CD8-positive, alpha-beta memory T cell (primary cell): ENCODE measurements around the gene DNHD1. TPM values are rescaled to one million over a fixed set of nuclear protein-coding genes. Genes with fewer than 3 reads are reported as not detected.
A peak's percentile ranks its signal among the peaks of the same experiment; 100 is the strongest.

ENCODE experiments used
- CTCF ChIA-PET: fragments of 350-600 bp; sonication (Branson Sonifier 250); formaldehyde crosslinking; loops from one replicate; lab custom pipeline; 2021; ENCODE audit warnings: antibody characterized with exemption; lab: Charles Lee
- POLR2A ChIA-PET: fragments of 350-600 bp; sonication (Branson Sonifier 250); formaldehyde crosslinking; loops from one replicate; lab custom pipeline; 2021; ENCODE audit warnings: antibody characterized with exemption; lab: Charles Lee
- DNase-seq, 5 donors: peaks; one replicate each; pipeline versions ENCODE4 v3.0.0 to v3.0.0-alpha.2; 2020 to 2022; ENCODE audit warnings: mixed read lengths in 1 of 5
- H3K27ac ChIP-seq: one replicate; pipeline ENCODE4 v1.7.0; 2013; ENCODE audit warnings: low read depth, mild to moderate bottlenecking, low read length, moderate library complexity
- H3K27me3 ChIP-seq: 2 replicates; pipeline ENCODE4 v1.7.0; 2013; ENCODE audit warnings: low read length, mild to moderate bottlenecking; ENCODE audit not compliant: insufficient read depth, poor library complexity, severe bottlenecking
- H3K36me3 ChIP-seq: 2 replicates; pipeline ENCODE4 v1.7.0; 2013; ENCODE audit warnings: mild to moderate bottlenecking, low read length, moderate library complexity; ENCODE audit not compliant: insufficient read depth
- H3K4me1 ChIP-seq: 2 replicates; pipeline ENCODE4 v1.7.0; 2013; ENCODE audit warnings: mild to moderate bottlenecking, low read length, moderate library complexity; ENCODE audit not compliant: insufficient read depth
- H3K4me3 ChIP-seq: 2 replicates; pipeline ENCODE4 v1.7.0; 2013; ENCODE audit warnings: mild to moderate bottlenecking, low read length
- H3K9me3 ChIP-seq: 2 replicates; pipeline ENCODE4 v1.7.0; 2013; ENCODE audit warnings: mild to moderate bottlenecking, low read length
- H3K27ac Mint-ChIP-seq, 8 donors: one replicate each; pipeline ENCODE4 v1.8.0; 2020 to 2021; ENCODE audit warnings: mixed read lengths in 8 of 8, mild to moderate bottlenecking in 6 of 8, inconsistent platforms in 3 of 8, moderate library complexity in 3 of 8
- H3K27me3 Mint-ChIP-seq, 2 donors: one replicate each; pipeline ENCODE4 v1.8.0; 2020 to 2021; ENCODE audit warnings: mixed read lengths in 2 of 2, mild to moderate bottlenecking in 1 of 2, moderate library complexity in 1 of 2
- H3K36me3 Mint-ChIP-seq, 3 donors: one replicate each; pipeline ENCODE4 v1.8.0; 2020 to 2021; ENCODE audit warnings: mixed read lengths in 3 of 3, inconsistent platforms in 1 of 3, mild to moderate bottlenecking in 1 of 3
- H3K4me1 Mint-ChIP-seq, 3 donors: one replicate each; pipeline ENCODE4 v1.8.0; 2020 to 2021; ENCODE audit warnings: mixed read lengths in 3 of 3, inconsistent platforms in 1 of 3, mild to moderate bottlenecking in 1 of 3
- H3K4me3 Mint-ChIP-seq, 7 donors: one replicate each; pipeline ENCODE4 v1.8.0; 2020 to 2021; ENCODE audit warnings: mixed read lengths in 7 of 7, mild to moderate bottlenecking in 6 of 7, moderate library complexity in 4 of 7, inconsistent platforms in 2 of 7
- H3K9me3 Mint-ChIP-seq, 5 donors: one replicate each; pipeline ENCODE4 v1.8.0; 2020 to 2022; ENCODE audit warnings: mixed read lengths in 5 of 5, mild to moderate bottlenecking in 3 of 5, moderate library complexity in 2 of 5, inconsistent platforms in 1 of 5
- polyA plus RNA-seq: library from polyadenylated mRNA; unstranded; fragments of 300-500 nt; fragmentation: Illumina TruSeq; gene quantifications from one replicate; pipeline ENCODE4 v1.2.3, GENCODE V29; 2021
- total RNA-seq, 2 experiments: library from RNA; stranded (reverse); gene quantifications; one replicate each; pipeline ENCODE4 v1.2.3, GENCODE V29; 2021

DNHD1 gene
- total and polyA plus RNA-seq, 3 experiments from 2014 or later, result 1.9 to 9.2 (median 8.0) TPM

- Mint-ChIP-seq H3K9me3 (no peaks in the 10 kb centered on the region), H3K4me3 (no peak overlapping the region), H3K4me1 (peaks cover under 1 to 2% (median under 1%) of the 10 kb centered on the region in 3 donors), H3K27ac (no peak overlapping the region), H3K36me3 (peaks cover 2 to 37% (median 4%) of the 10 kb centered on the region in 3 donors), H3K27me3 (no peaks in the 10 kb centered on the region)
- ChIA-PET CTCF (interaction anchor here (1.0 kb wide), 1 partner anchor 158 kb away, joined by 3 read pairs; no protein-coding TSS in a partner anchor), POLR2A (no interaction called here)
- no peak for DNase-seq
- Histone ChIP-seq H3K36me3 (no peaks in the 10 kb centered on the region), H3K4me1 (no peaks in the 10 kb centered on the region), H3K9me3 (no peaks in the 10 kb centered on the region), H3K27me3 (no peaks in the 10 kb centered on the region), H3K27ac (no peak overlapping the region), H3K4me3 (no peak overlapping the region)
Measured at GRCh38 chr11:6548121-6548520, 51.0 kb downstream of the DNHD1 start.

GRCh38 chr11:6548641-6549040 is 51.6 kb downstream of the DNHD1 start:
- Histone ChIP-seq H3K4me3 (no peak overlapping the region), H3K4me1 (no peaks in the 10 kb centered on the region), H3K36me3 (no peaks in the 10 kb centered on the region), H3K27ac (no peak overlapping the region), H3K27me3 (no peaks in the 10 kb centered on the region), H3K9me3 (no peaks in the 10 kb centered on the region)
- H3K36me3 Mint-ChIP-seq, result peaks cover 2 to 37% (median 4%) of the 10 kb centered on the region in 3 donors
- H3K27ac Mint-ChIP-seq, result no peak overlapping the region
- no peak overlapping the region for H3K4me3 Mint-ChIP-seq
- CTCF ChIA-PET, result no interaction called here
- H3K27me3 Mint-ChIP-seq, result no peaks in the 10 kb centered on the region
- H3K4me1 Mint-ChIP-seq, result no peaks in the 10 kb centered on the region
- DNase-seq, result no peak
- H3K9me3 Mint-ChIP-seq, result no peaks in the 10 kb centered on the region
- POLR2A ChIA-PET, result no interaction called here

- Histone ChIP-seq H3K27ac (no peak overlapping the region), H3K9me3 (no peaks in the 10 kb centered on the region), H3K36me3 (no peaks in the 10 kb centered on the region), H3K4me1 (no peaks in the 10 kb centered on the region), H3K27me3 (no peaks in the 10 kb centered on the region), H3K4me3 (no peak overlapping the region)
- H3K9me3 Mint-ChIP-seq, result no peaks in the 10 kb centered on the region
- H3K4me3 Mint-ChIP-seq, result no peak overlapping the region
- H3K36me3 Mint-ChIP-seq, result peaks cover 3 to 13% (median 3%) of the 10 kb centered on the region in 3 donors
- no peak overlapping the region for H3K27ac Mint-ChIP-seq
- no peak for DNase-seq
- no peaks in the 10 kb centered on the region for H3K4me1 Mint-ChIP-seq
- H3K27me3 Mint-ChIP-seq, result no peaks in the 10 kb centered on the region
- ChIA-PET CTCF (no interaction called here), POLR2A (no interaction called here)
Measured at GRCh38 chr11:6553634-6554033, 56.6 kb downstream of the DNHD1 start.

- ChIA-PET CTCF (no interaction called here), POLR2A (no interaction called here)
- Mint-ChIP-seq H3K9me3 (no peaks in the 10 kb centered on the region), H3K4me1 (no peaks in the 10 kb centered on the region), H3K27me3 (no peaks in the 10 kb centered on the region), H3K36me3 (peaks cover 3 to 22% (median 7%) of the 10 kb centered on the region in 3 donors), H3K27ac (peak overlapping the region in 2 of 8 donors; percentile 54 to 58), H3K4me3 (no peak overlapping the region)
- DNase-seq, result no peak
- Histone ChIP-seq H3K27ac (peak overlapping the region; percentile 47), H3K9me3 (no peaks in the 10 kb centered on the region), H3K27me3 (no peaks in the 10 kb centered on the region), H3K4me3 (no peak overlapping the region), H3K36me3 (no peaks in the 10 kb centered on the region), H3K4me1 (no peaks in the 10 kb centered on the region)
Measured at GRCh38 chr11:6554828-6555706, 58.0 kb downstream of the DNHD1 start.

GRCh38 chr11:6556139-6556949 is 59.3 kb downstream of the DNHD1 start:
- H3K4me1 Mint-ChIP-seq, result no peaks in the 10 kb centered on the region
- CTCF ChIA-PET, result no interaction called here
- peak overlapping the region in 1 of 8 donors; percentile 38 for H3K27ac Mint-ChIP-seq
- H3K9me3 ChIP-seq, result no peaks in the 10 kb centered on the region
- no peak overlapping the region for H3K4me3 Mint-ChIP-seq
- peaks cover 3 to 29% (median 7%) of the 10 kb centered on the region in 3 donors for H3K36me3 Mint-ChIP-seq
- POLR2A ChIA-PET, result no interaction called here
- H3K4me3 ChIP-seq, result no peak overlapping the region
- H3K27me3 ChIP-seq, result no peaks in the 10 kb centered on the region
- no peaks in the 10 kb centered on the region for H3K4me1 ChIP-seq
- DNase-seq, result no peak
- no peak overlapping the region for H3K27ac ChIP-seq
- H3K36me3 ChIP-seq, result no peaks in the 10 kb centered on the region
- H3K27me3 Mint-ChIP-seq, result no peaks in the 10 kb centered on the region
- H3K9me3 Mint-ChIP-seq, result no peaks in the 10 kb centered on the region

GRCh38 chr11:6557063-6557462 is 60.0 kb downstream of the DNHD1 start:
- no peak overlapping the region for H3K4me3 Mint-ChIP-seq
- no peaks in the 10 kb centered on the region for H3K9me3 Mint-ChIP-seq
- H3K4me1 Mint-ChIP-seq, result no peaks in the 10 kb centered on the region
- POLR2A ChIA-PET, result no interaction called here
- no peak for DNase-seq
- H3K27me3 Mint-ChIP-seq, result no peaks in the 10 kb centered on the region
- CTCF ChIA-PET, result no interaction called here
- H3K36me3 Mint-ChIP-seq, result peaks cover 3 to 35% (median 9%) of the 10 kb centered on the region in 3 donors
- H3K27ac Mint-ChIP-seq, result peak overlapping the region in 1 of 8 donors; percentile 1
- Histone ChIP-seq H3K9me3 (no peaks in the 10 kb centered on the region), H3K4me1 (no peaks in the 10 kb centered on the region), H3K36me3 (no peaks in the 10 kb centered on the region), H3K4me3 (no peak overlapping the region), H3K27me3 (no peaks in the 10 kb centered on the region), H3K27ac (no peak overlapping the region)

- Histone ChIP-seq H3K36me3 (no peaks in the 10 kb centered on the region), H3K4me3 (no peak overlapping the region), H3K9me3 (no peaks in the 10 kb centered on the region), H3K4me1 (no peaks in the 10 kb centered on the region), H3K27me3 (no peaks in the 10 kb centered on the region), H3K27ac (no peak overlapping the region)
- Mint-ChIP-seq H3K4me3 (no peak overlapping the region), H3K27ac (no peak overlapping the region), H3K36me3 (peaks cover 3 to 40% (median 11%) of the 10 kb centered on the region in 3 donors), H3K4me1 (no peaks in the 10 kb centered on the region), H3K27me3 (peaks cover 0 to 3% of the 10 kb centered on the region in 2 donors), H3K9me3 (no peaks in the 10 kb centered on the region)
- no peak for DNase-seq
- POLR2A ChIA-PET, result no interaction called here
- CTCF ChIA-PET, result interaction anchor here (1.2 kb wide), 1 partner anchor 125 kb away, joined by 3 read pairs; the partner anchor contains the start of gene MRPL17
Measured at GRCh38 chr11:6557761-6558674, 60.9 kb downstream of the DNHD1 start.
